T-helper 17 cell (primary cell): ENCODE measurements around the gene CACNA1G. TPM values are rescaled to one million over a fixed set of nuclear protein-coding genes. Genes with fewer than 3 reads are reported as not detected.

Experiments used
- ATAC-seq: fragments of 150-1000 bp; cut with Tn5 transposase; 2 replicates; pipeline ENCODE4 v1.10.0; 2021; ENCODE audit warnings: mild to moderate bottlenecking, moderate library complexity
- DNase-seq, 3 donors: peaks; one replicate each; pipeline versions ENCODE4 v3.0.0 to v3.0.0-alpha.2; 2020 to 2021
- H3K9me3 ChIP-seq: one replicate; pipeline ENCODE4 v1.7.0; 2013; ENCODE audit warnings: low read length, mild to moderate bottlenecking; ENCODE audit not compliant: control insufficient read depth, poor library complexity, severe bottlenecking
- H3K27ac Mint-ChIP-seq: one replicate; pipeline ENCODE4 v1.8.0; 2022; ENCODE audit warnings: mild to moderate bottlenecking, moderate library complexity, mixed read lengths
- H3K27me3 Mint-ChIP-seq: one replicate; pipeline ENCODE4 v1.8.0; 2022; ENCODE audit warnings: mixed read lengths
- H3K36me3 Mint-ChIP-seq: one replicate; pipeline ENCODE4 v1.8.0; 2022; ENCODE audit warnings: low read depth, mixed read lengths
- H3K4me1 Mint-ChIP-seq: one replicate; pipeline ENCODE4 v1.8.0; 2022; ENCODE audit warnings: mild to moderate bottlenecking, mixed read lengths
- H3K4me3 Mint-ChIP-seq: one replicate; pipeline ENCODE4 v1.8.0; 2022; ENCODE audit warnings: mild to moderate bottlenecking, moderate library complexity, mixed read lengths
- total RNA-seq, 4 donors: library from RNA in 2 of 4; stranded (reverse) in 2 of 4; gene quantifications; one replicate each; pipeline ENCODE4 v1.2.3 and lab custom pipeline; 2022 to 2026

Gene CACNA1G
- total RNA-seq, 2 donors from 2014 or later = 0.05 to 0.18 TPM

DNA sequence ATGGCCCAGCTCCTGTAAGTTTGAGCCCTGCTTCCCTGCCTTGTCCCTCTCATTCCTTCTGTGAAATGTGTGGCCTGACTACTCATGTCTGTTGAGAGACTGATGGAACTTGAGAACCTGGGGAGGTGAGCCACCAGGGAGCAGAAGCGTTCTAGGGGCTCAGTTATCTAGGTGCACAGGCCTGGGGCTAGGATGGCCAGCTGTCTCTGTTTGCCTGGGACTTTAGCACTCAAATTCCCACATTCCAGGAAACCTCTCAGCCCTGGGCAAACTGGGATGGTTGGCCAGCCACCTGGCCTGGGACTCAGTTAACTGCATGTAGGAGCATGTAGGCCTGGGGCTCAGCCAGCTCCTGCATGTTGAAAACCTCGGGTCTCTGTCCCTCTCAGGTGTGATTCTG, 37.3 kb upstream of the CACNA1G start:
- Mint-ChIP-seq H3K4me1 (no peaks in the 10 kb centered on the region), H3K27ac (no peak overlapping the region), H3K27me3 (peaks cover under 1% of the 10 kb centered on the region), H3K4me3 (no peak overlapping the region), H3K36me3 (no peaks in the 10 kb centered on the region)
- no peak for ATAC-seq
- H3K9me3 ChIP-seq = no peaks in the 10 kb centered on the region
- no peak for DNase-seq

DNA sequence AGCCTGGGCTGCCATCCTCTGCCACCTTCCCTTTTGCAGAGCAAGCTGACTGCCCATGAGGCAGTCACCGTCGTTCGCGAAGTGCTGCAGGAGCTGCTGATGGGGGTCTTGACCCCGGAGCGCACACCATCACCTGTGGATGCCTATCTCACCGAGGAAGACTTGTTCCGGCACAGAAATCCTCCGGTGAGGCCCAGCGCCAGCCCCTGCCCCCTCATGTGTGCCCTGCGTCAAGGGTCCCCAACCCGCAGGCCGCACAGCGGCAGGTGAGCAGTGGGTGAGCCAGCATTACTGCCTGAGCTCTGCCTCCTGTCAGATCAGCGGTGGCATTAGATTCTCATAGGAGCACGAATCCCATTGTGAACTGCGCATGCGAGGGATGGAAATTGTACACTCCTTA, 35.7 kb upstream of the CACNA1G start:
- Mint-ChIP-seq H3K4me1 (peaks cover 2% of the 10 kb centered on the region), H3K27ac (no peak overlapping the region), H3K36me3 (peaks cover 2% of the 10 kb centered on the region), H3K27me3 (peaks cover 16% of the 10 kb centered on the region), H3K4me3 (no peak overlapping the region)
- H3K9me3 ChIP-seq = no peaks in the 10 kb centered on the region
- DNase-seq (no peak), ATAC-seq (no peak)

DNA sequence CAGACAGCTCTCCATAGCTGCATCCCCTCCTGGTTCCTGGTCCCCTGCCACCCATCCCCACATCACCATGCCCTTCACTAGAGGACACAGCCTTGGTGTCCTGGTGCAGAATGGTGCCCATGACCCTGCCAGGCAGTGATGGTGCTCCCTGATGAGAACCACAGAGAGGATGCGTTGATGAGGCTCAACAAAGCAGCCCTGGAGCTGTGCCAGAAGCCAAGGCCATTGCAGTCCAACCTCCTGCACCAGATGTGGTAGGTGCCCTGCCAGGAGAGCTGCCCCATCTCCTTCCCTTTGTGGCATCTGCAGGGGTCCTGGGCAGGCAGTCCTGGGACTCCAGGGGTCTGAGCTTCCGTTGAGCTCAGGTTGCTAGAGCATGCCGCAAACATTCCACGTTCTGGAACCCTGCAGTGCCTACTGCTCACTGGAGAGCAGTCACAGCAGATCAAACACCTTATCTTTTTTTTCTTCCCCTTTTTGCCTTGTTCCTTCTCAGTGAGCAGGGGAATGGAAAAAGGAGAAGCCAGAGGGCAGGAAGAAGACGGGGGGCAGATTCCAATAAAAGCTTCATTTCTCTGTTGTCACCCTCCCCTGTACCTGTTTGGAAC, 33.3 kb upstream of the CACNA1G start:
- no peaks in the 10 kb centered on the region for H3K9me3 ChIP-seq
- Mint-ChIP-seq H3K27me3 (peaks cover 38% of the 10 kb centered on the region), H3K27ac (no peak overlapping the region), H3K4me1 (peaks cover 2% of the 10 kb centered on the region), H3K4me3 (no peak overlapping the region), H3K36me3 (peaks cover 5% of the 10 kb centered on the region)
- ATAC-seq (no peak), DNase-seq (no peak)

DNA sequence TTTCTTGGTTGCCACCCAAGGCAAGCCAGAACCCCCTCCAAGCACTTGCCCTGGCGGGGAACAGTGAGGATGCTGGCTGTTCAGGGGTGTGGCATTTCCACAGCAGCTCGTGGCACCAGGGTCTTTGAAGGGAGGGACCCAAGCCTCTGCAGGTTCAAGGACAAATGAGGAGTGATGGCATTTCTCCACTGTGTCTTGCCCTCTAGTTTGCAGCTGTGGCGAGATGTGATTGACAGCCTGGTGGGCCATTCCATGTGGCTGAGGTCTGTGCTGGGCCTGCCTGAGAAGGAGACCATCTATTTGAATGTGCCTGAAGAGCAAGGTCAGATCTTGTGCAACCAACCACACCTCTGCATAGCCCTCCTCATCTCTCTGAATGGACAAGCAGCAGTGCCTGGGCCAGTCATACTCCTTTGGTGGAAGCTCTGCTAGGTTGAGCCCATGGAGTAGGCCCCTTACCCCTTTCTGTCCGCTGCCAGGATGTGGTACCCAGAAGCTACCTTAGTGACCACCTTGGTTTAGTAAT, 32.5 kb upstream of the CACNA1G start:
- Mint-ChIP-seq H3K27me3 (peaks cover 39% of the 10 kb centered on the region), H3K27ac (no peak overlapping the region), H3K36me3 (peaks cover 5% of the 10 kb centered on the region), H3K4me3 (no peak overlapping the region), H3K4me1 (peaks cover 3% of the 10 kb centered on the region)
- no peaks in the 10 kb centered on the region for H3K9me3 ChIP-seq
- no peak for DNase-seq
- ATAC-seq = no peak

DNA sequence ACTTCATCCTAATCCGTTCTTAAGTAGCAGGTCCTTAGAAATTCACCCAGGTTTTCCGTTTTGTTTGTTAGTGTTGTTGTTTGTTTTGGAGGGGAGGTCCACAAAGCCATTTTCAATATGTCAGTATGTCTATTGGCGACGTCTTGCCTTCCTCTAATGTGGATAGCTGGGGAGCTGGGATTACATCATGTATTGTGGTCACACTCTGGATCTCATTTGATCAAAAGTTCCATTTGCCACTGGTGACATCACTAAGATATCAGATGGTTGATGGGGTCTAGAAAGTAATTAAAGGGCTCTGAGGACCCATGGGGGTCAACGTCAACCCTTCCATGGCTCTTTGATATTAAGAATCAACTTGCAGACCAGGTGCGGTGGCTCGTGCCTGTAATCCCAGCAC, 30.7 kb upstream of the CACNA1G start:
- Mint-ChIP-seq H3K36me3 (peaks cover 5% of the 10 kb centered on the region), H3K27ac (no peak overlapping the region), H3K27me3 (peaks cover 57% of the 10 kb centered on the region), H3K4me1 (peaks cover 13% of the 10 kb centered on the region), H3K4me3 (no peak overlapping the region)
- ATAC-seq (no peak), DNase-seq (no peak)
- H3K9me3 ChIP-seq = no peaks in the 10 kb centered on the region

DNA sequence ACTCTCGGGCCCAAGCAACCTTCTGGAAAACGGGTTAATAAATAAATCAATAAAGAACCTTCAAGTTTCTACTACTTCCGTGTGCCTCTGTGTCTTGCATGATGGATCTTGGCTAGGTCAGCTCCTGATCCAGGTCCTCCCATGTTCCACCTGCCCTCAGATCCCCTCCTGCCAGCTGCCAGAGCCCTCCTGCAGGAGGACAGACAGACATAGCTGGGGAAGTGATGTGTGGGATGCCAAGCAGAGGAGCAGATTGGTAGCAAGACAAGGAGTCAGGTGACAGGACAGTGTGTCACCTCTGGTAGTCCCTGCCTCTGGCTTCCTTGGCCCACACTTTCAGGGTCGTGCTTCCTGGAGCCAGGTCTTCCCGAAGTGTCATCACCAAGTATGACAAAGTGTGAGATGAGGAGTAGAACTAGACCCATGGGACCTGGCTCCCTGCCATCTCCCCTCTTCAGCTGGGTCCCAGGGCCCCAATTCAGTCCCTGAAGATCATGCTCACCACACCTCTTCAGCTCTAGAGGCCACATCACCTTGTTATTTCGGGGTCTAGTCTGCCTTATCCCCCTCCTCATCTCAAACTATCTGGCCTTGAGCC, 29.0 kb upstream of the CACNA1G start:
- no peaks in the 10 kb centered on the region for H3K9me3 ChIP-seq

DNA sequence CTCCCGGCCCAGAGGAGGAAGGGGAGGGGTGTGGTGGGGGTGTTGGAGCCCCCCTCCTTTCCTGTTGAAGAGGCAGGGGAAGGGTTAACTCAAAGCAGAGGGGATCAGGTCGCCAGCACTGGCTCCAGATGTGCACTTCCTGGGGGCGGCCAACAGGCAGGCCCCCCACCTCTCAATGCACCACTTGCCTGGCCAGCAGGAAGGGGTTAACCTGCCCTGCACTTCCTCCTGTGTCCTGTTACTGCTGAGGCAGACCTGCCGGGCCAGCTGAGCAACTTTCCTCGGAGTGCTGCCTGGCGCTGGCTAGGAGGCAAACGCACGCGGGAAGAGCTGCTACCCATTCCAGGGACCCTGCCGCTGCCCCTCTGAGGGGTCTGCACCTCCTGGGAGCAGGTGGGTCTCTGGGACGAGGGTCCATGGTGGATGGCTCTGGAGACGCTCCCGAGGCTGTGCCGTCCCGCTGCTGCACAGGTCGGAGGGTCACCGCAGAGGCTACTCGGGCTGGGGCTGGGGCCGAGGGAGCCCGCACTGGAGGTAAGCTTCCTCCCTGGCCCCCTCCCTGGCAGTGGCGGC, 28.0 kb upstream of the CACNA1G start, which contains the start of gene EPN3:
Gene EPN3 (plus strand): TSS at position 284 of the 573 bp plus-strand sequence. CDS start 3,822 bp downstream, outside the sequence.
- peaks cover 7% of the 10 kb centered on the region for H3K36me3 Mint-ChIP-seq
- H3K9me3 ChIP-seq = no peaks in the 10 kb centered on the region
- peaks cover 13% of the 10 kb centered on the region for H3K4me1 Mint-ChIP-seq
- peaks cover 71% of the 10 kb centered on the region for H3K27me3 Mint-ChIP-seq
- peak within 1 kb of the TSS; percentile 62 for H3K4me3 Mint-ChIP-seq
- no peak within 1 kb of the TSS for H3K27ac Mint-ChIP-seq
- DNase-seq (no peak), ATAC-seq (no peak)

More for the DNA sequence above, 29.0 kb upstream of the CACNA1G start:
- Mint-ChIP-seq H3K27me3 (peaks cover 70% of the 10 kb centered on the region), H3K4me3 (no peak overlapping the region), H3K4me1 (peaks cover 13% of the 10 kb centered on the region), H3K27ac (no peak overlapping the region), H3K36me3 (peaks cover 7% of the 10 kb centered on the region)
- no peak for DNase-seq
- ATAC-seq = no peak

DNA sequence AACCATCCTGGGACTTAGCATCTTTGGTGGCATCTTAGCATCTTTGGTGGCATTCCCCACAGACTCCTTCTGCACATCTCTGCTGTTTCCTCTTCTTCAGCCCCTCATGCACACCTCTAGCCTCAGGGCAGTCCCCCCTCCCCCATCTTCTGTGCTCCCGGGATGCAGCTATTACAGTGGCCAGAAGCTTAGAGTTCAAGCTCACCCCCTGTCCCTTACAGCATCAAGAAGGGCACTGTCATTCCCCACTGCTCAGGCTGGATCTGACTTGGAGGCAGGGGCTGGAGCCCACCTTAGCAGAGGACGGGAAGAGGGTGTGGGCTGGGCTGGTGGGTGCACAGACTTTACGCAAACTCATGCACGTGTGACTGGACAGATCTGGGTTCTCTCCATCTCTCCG, 27.3 kb upstream of the CACNA1G start:
- H3K27me3 Mint-ChIP-seq = peaks cover 71% of the 10 kb centered on the region
- H3K36me3 Mint-ChIP-seq = peaks cover 7% of the 10 kb centered on the region
- H3K4me3 Mint-ChIP-seq = peak overlapping the region; percentile 62
- ATAC-seq = no peak
- no peak overlapping the region for H3K27ac Mint-ChIP-seq
- peaks cover 13% of the 10 kb centered on the region for H3K4me1 Mint-ChIP-seq
- no peaks in the 10 kb centered on the region for H3K9me3 ChIP-seq
- DNase-seq = no peak

DNA sequence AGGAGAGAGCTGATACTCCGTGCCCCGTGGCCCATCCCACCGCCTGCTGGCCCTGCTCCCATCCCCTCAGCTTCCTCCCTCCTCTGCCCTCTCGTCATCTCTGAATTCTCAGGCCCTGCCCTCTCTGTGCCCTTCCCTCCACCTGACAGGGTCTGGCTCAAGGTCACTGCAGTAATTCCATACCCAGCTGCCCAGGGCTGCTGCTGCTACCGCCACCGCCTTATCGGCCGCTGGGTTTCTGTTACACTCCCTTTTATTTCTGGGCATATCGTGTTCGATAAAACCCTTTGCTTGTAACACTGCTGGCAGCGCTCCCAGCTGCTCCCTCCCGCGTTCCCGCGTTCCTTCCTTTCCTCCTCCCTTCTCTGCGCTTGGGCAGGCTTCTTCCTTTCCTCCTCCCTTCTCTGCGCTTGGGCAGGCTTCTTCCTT, 26.8 kb upstream of the CACNA1G start:
- no peaks in the 10 kb centered on the region for H3K9me3 ChIP-seq
- H3K27me3 Mint-ChIP-seq = peaks cover 66% of the 10 kb centered on the region
- peak overlapping the region; percentile 62 for H3K4me3 Mint-ChIP-seq
- H3K36me3 Mint-ChIP-seq = peaks cover 5% of the 10 kb centered on the region
- H3K4me1 Mint-ChIP-seq = peaks cover 13% of the 10 kb centered on the region
- H3K27ac Mint-ChIP-seq = no peak overlapping the region
- ATAC-seq = no peak
- no peak for DNase-seq

DNA sequence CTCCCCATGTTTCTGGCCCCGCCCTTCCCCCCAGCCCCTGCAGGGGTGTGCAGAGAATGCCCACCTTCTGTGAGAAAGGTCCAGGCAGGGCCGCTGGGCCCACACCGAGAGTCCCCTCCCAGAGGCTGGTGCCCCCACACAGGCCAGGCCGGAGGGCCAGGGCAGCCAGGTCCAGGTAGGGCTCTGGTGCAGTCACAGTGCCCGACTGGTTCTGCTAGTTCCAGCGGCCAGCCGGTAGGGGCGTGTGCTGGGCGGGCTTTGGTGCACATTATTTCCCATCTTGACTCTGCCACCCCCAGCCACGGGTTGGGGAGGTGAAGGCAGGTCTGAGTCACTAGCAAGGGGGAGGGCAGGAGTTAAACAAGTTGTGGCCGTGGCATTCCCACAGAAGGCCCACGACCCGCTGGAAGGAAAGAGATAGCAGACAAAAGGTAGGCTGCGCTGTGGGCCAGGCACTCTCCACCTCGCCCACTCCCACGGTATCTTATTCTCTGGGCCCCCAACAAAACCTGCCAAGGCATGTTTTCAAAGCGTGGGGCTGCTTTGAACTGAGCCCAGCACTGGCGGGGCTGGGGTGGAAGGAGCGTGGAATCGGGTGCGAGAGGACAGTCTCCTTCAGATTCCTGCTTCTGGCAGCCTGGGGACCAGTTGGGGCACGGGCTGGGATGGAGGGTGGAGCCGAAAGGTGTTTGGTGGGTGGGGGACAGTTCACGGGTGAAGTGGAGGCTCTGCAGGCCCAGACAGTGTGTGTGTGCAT, 26.1 kb upstream of the CACNA1G start:
- Mint-ChIP-seq H3K27ac (no peak overlapping the region), H3K27me3 (peaks cover 59% of the 10 kb centered on the region), H3K36me3 (peaks cover 5% of the 10 kb centered on the region), H3K4me1 (peaks cover 13% of the 10 kb centered on the region), H3K4me3 (peak overlapping the region; percentile 62)
- no peaks in the 10 kb centered on the region for H3K9me3 ChIP-seq
- ATAC-seq = peak; percentile 52
- no peak for DNase-seq

DNA sequence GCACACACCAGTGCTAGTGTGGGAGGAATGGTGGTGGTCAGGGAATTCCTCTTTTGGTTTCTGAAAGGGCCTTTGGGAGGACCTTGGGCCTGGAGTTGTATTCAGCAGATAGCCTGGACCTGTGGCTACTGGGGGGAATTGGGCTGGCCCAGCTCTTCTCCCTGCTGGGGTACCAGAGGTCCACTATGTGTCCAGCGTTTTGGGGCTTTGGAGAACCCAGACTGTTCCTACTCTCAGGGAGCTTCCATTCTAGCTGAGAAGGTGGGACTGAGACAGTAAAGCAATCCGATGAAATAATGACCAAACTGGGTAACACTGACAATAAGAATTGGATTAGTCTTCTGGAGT, 25.6 kb upstream of the CACNA1G start:
- H3K36me3 Mint-ChIP-seq = peaks cover 5% of the 10 kb centered on the region
- H3K4me1 Mint-ChIP-seq = peaks cover 13% of the 10 kb centered on the region
- ATAC-seq (no peak), DNase-seq (no peak)
- no peaks in the 10 kb centered on the region for H3K9me3 ChIP-seq
- H3K4me3 Mint-ChIP-seq = no peak overlapping the region
- H3K27me3 Mint-ChIP-seq = peaks cover 54% of the 10 kb centered on the region
- H3K27ac Mint-ChIP-seq = no peak overlapping the region

DNA sequence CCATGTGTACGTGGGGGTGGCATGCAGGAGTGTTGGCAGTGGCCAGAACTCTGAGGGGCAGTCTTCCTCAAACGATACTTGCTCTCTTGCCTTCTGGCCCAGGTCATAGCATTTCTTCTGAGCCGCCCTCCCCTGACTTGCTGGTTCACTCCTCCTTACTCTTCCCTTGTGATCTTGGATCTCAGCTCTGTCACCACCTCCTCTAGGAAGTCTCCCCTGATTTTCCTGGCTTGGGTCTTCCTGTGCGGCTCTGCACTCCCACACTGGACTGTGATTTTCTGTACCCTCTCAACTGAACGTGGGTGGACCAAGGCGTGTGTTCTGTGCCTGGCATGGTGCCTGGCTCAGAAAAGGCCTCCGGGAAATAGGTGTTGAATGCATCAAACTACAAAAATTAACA, 25.1 kb upstream of the CACNA1G start:
- H3K27ac Mint-ChIP-seq = no peak overlapping the region
- H3K27me3 Mint-ChIP-seq = peaks cover 51% of the 10 kb centered on the region
- DNase-seq (no peak), ATAC-seq (no peak)
- no peaks in the 10 kb centered on the region for H3K9me3 ChIP-seq
- H3K4me3 Mint-ChIP-seq = no peak overlapping the region
- H3K4me1 Mint-ChIP-seq = peaks cover 13% of the 10 kb centered on the region
- peaks cover 5% of the 10 kb centered on the region for H3K36me3 Mint-ChIP-seq
